ENCODE data around the gene C21orf58. TPM values are rescaled to one million over a fixed set of nuclear protein-coding genes. Genes with fewer than 3 reads are reported as not detected.

Gene C21orf58
- polyA plus RNA-seq, 3 donors = 11.8 to 21.1 (median 14.9) TPM

DNA sequence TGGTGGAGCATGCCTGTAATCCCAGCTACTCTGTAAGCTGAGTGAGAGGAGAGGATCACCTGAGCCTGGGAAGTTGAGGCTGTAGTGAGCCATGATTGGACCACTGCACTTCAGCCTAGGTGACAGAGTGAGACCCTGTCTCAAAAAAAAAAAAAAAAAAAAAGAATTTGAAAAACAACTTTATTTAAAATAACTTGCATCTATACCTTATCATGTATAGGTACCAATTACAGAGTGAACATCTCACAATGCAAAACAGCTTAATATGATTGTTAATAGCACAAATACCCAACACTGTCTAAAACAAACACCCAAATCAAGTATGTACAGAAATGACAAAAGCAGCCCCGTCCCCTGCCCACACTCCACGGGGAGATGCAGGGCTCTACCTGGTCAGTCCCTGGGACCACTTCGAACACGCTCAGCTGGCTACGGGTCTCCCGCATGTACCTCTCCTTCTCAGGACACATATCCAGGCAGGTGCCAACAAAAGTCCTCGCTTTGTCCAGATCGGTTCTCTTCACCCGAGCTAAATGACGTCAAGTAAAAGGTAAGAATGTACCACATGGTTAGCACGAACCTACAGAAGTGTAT, 48.8 kb downstream of the C21orf58 start:
- no peak for DNase-seq (ENCODE audit: extremely low read depth in 1 of 11, low read depth in 9 of 11, low spot score in 4 of 11)

DNA sequence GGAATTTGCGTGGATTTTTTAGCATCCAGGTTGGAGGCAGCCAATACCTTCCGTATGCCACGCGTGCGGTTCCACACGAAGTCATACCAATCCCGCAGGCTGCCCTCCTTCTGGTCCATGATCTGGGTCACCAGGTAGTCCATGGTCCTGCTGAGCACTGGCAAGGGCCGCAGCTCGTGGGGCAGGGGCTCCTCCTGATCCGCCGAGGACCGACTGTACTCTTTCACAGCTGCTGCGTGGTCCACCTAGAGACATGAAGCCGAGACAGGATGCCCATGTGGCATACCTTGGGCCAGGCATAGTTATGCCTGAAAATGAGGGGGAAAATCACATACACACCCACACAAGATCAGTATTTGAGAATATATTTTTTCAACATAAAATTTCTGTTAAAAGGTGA, 50.3 kb downstream of the C21orf58 start:
- no peak for DNase-seq (ENCODE audit: extremely low read depth in 1 of 11, low read depth in 9 of 11, low spot score in 4 of 11)

DNA sequence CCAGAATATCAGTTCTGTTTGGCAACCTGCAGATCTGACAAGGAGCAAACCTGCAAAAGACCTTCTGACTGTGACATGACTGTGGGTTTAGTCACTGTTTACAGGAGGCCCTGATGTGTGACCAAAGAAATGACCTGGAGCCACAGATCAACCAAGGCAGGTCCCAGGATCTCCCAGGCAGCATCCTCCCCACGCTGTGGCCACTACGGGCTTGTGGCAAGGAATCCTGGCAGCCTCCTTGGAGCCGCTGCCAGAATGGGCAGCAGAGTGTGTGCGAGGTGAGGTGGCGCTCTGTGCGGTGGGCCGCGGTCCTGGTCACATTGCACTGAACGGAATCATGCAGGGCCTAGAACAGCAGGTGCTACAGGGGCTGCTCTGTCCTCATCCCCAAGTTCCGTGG, 54.2 kb downstream of the C21orf58 start:
- no peak for DNase-seq (ENCODE audit: extremely low read depth in 1 of 11, low read depth in 9 of 11, low spot score in 4 of 11)

DNA sequence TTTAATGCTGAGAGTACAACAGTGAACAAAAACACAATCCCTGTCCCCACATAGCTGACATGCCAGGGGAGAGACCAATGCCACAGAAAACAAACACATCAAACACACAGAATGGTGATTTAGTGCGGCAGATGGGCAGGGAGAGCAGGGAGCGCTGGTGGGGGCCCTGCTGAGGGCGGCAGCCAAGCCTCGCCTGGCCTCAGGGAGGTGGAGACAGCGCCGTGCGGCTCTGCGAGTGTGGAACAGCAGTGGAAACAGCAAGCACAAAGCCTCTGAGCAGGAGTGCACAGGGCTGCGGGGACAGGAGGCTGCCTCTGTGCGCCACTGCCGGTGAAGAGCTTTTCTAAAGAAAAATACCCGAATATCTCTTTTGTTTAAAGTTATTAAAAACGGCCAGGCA, 55.3 kb downstream of the C21orf58 start:
- DNase-seq (ENCODE audit: extremely low read depth in 1 of 11, low read depth in 9 of 11, low spot score in 4 of 11) = no peak

DNA sequence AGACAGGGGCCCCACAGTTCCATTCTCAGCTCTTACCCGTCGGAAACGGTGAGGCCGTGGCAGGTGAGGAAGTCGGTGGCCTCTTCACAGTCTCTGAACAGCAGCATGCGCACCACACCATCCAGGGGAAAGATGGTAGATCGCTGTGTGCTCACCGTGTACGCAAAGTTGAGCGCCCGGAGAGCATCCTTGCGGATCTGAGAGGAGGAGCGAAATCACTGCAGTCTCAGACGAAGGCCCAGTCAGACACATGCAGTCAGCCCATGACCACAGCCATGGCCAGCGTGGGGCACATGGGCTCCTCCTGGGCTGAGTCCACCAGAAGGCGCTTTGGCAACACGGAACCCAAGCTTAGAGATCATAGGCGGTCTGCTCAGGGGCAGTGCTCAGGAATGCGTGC, 56.7 kb downstream of the C21orf58 start:
- DNase-seq (ENCODE audit: extremely low read depth in 1 of 11, low read depth in 9 of 11, low spot score in 4 of 11) = no peak

DNA sequence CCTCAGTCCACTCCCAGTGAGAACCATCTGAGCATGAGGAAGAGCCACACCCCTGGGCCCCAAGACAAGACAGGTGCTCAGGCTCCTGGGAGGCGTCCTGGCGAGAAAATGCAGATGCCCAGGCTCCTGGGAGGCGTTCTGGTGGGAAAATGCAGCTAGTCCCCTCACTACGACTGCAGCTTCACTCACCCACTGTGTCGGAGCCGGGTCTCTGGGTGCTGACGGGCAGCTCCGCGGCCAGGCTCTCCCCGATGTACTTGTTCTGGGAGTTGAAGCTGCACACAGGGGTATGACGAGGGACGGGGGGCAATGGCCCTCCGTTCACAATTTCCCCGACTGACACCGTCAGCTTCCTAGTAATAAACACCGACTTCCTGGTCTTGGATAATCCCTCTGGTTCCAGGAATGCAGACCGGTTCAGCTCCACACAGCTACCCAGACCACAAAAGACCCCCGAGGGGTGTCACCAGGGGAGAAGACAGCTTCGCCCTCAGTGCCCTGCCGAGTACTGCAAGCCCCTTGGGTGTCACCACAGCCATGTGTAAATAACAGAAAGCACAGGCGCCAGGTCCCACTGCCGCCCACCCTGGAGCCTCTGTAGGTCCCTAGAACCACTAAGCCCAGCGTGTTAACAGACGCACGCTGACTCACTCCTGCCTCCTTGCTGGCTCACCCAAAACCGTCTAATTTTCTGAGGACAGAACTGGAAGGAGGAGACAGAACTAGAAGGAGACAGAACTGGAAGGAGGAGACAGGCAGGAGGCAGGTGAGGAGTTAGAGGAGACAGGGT, 57.7 kb downstream of the C21orf58 start:
- DNase-seq (ENCODE audit: extremely low read depth in 1 of 11, low read depth in 9 of 11, low spot score in 4 of 11) = no peak

DNA sequence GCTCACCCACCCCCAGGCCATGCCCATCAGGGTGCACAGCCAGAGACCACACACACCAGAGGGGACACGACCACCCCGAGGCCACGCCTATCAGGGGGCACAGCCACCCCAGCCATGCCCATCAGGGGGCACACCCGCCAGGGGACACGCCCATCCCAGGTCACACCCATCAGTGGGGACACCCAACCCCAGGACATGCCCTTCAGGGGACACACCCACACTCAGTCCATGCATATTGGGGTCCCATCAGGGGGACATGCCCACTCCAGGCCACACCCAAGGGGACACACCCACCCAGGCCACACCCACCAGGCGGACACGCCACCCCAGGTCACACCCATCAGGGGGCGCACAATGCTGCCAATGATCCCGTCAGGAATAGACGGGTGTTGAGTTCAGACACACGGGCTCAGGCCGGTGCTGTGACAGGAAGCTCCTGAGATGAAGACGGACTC, 59.0 kb downstream of the C21orf58 start:
- DNase-seq (ENCODE audit: extremely low read depth in 1 of 11, low read depth in 9 of 11, low spot score in 4 of 11) = no peak

DNA sequence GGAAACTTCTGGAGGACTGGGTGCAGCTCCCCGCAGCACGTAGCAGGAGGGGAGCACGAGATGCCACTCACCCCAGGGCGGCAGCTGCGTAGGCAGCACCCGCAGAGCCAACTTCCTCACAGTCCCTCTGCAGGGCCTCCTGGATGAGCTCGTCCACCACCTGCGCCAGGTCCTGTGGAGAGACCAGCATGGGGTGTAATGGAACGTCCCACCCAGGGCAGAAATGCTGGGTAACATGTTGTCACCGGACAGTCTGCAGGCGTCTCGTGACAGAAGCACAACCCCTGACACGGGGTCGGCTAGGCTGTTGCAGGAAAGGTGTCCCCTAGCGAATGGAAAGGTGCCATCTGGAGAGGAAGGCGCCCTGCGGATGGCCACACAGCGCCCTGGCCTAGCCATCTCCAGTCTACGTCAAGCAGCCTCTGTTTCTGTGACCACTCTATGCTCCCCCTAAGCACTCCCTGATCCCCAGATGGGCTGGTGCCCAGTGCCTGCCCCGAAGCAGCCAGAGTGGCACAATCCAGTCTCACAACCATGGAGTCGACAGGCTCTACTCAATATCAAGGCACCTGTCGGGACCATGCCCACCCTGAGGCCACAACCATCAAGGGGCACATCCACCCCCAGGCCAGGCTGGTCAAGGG, 59.5 kb downstream of the C21orf58 start:
- no peak for DNase-seq (ENCODE audit: extremely low read depth in 1 of 11, low read depth in 9 of 11, low spot score in 4 of 11)

DNA sequence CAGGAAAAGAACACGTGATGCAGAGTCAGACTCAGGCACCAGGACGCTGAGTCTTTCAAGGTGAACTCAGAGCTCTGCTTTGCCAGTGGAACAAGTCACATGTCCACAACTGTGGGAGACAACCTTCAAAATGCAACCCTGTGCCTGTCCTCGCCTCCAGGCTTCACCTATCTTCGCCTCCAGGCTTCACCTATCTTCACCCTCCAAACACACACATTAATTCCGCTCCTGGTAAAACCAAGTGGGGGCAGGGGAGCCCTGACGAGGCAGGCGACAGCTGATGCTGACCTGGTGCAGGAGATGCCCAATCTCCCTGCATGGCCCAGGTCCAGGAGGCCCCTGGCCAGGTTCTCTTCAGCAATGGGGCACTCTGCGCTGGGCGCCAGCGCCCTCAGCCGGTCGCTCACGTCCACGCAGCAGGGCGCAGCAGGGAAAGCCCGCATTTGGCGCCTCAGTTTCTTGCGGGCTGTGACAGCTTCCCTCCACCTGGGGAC, 67.1 kb downstream of the C21orf58 start:
- DNase-seq (ENCODE audit: extremely low read depth in 1 of 11, low read depth in 9 of 11, low spot score in 4 of 11) = no peak

DNA sequence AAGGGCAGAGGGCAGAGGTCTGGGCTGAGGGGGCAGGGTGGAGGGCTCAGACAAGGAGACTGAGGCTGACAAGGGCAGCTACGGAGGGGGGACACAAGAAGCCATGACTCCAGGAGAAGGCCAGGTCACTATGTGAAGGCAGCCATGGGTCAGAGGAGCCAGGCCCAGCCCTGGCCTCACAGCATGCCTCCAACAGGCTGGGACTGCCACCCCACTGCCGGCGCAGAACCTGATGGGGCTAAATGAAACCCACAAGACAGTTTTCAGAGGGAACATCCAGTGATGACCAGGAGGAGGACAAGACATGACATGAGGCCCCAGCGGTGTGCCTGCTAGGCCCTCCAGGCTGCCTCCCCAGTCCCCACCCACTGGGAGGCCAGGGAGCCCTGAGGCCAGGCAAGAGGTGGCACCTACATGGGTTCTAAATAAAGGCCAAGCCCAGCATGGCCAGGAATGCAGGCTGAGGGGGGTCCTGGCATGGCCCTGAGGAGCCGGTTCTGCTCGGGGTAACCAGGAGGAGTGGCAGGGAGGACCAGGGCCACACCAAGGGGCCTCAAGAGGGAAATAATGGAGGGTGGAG, 67.8 kb downstream of the C21orf58 start:
- no peak for DNase-seq (ENCODE audit: extremely low read depth in 1 of 11, low read depth in 9 of 11, low spot score in 4 of 11)

DNA sequence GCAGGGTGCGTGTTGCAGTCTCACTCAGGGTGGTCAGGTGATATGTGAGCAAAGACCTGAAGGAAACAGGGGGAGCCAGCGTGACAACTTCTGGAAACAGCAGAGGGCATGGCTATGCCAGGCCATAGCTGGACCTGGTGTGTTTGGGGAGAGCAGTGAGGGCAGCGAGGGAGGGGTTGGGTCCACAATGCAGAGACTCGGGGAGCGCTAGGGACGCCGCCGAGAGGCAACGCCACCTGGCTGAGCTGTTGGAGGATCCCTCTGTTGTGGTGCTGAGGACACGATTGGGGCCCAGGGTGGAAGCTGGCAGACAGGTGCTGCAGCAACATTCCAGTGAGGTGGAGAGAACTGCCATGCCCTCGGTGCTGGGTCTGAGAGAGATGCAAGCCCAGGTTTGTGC, 68.5 kb downstream of the C21orf58 start:
- DNase-seq (ENCODE audit: extremely low read depth in 1 of 11, low read depth in 9 of 11, low spot score in 4 of 11) = no peak

DNA sequence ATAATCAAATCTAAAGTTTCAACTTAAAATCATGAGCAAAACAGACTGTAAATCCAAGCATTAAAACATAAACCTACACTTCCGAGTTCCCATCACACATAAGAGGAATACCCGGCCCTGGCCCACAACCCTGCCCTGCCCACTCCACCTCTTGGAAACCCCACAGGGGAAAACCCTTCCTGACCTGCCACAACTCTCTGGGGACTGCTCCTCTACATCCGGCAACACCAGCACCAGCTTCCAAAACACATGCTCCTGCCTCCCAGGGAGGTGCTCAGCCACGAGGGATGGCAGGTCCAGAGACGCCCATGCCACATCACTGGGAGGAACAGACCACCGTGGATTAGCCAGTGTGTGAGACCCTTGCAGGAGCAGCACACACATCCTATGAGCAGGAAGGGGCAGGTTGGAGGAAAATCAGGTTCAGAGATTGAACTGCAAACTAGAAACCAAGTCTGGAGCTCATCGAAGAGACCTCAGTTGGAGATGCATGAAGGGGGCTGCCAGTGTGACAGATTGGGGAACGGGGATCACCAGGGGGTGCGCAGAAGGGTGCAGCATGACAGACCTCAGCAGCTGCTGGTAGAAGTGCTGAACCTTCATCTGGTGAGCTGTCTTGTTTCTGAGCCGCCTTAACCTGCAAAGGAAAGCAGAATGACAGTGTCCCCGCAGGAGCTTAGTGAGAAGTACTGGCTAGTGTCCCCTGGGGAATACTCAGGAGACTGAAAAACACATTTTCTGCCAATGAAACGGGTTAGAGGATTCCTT, 69.3 kb downstream of the C21orf58 start:
- no peak for DNase-seq (ENCODE audit: extremely low read depth in 1 of 11, low read depth in 9 of 11, low spot score in 4 of 11)

DNA sequence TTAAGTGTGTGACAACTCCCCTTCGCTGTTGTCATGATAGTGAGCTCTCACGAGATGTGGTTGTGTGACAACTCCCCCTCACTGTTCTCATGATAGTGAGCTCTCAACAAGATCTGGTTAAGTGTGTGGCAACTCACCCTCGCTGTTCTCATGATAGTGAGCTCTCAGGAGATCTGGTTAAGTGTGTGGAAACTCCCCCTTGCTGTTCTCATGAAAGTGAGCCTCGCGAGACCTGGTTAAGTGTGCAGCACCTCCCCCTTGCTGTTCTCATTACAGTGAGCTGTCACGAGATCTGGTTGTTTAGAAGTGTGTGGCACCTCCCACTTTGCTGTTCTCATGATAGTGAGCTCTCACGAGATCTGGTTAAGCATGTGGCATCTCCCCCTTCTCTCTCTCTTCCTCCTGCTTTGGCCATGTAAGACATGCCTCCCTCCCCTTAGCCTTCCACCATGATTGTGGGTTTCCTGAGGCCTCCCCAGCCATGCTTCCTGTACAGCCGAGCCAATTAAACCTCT, 70.0 kb downstream of the C21orf58 start:
- no peak for DNase-seq (ENCODE audit: extremely low read depth in 1 of 11, low read depth in 9 of 11, low spot score in 4 of 11)

DNA sequence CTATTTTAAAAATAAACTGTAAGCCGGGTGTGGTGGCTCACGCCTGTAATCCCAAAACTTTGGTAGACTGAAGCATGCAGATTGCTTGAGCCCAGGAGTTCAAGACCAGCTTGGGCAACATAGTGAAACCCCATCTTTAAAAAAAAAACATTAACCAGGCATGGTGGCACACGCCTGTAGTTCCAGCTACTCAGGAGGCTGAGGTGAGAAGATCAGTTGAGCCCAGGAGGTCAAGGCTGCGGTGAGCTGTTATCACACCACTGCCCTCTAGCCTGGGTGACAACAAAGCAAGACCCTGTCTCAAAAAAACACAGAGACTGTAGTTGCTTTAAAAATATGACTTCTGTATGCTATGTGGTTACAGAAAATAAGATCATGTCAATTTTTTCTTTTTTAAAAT, 70.8 kb downstream of the C21orf58 start:
- no peak for DNase-seq (ENCODE audit: extremely low read depth in 1 of 11, low read depth in 9 of 11, low spot score in 4 of 11)

Other genes starting within 250 kb of the C21orf58 start
- gene COL6A2, start 225.8 kb downstream of the C21orf58 start, polyA plus RNA-seq (ENCODE audit: insufficient read length in 3 of 3) = 100 to 1,000 TPM; 157 to 284 (median 250) TPM
- 10 to 100 TPM; 25.4 to 49.8 (median 39.2) TPM for gene FTCD, start 168.3 kb downstream of the C21orf58 start, polyA plus RNA-seq (ENCODE audit: insufficient read length in 3 of 3)
- 10 to 100 TPM; 11.4 to 17.1 (median 15.6) TPM for gene SPATC1L, start 139.4 kb downstream of the C21orf58 start, polyA plus RNA-seq (ENCODE audit: insufficient read length in 3 of 3)
- gene LSS, start 95.1 kb downstream of the C21orf58 start, polyA plus RNA-seq (ENCODE audit: insufficient read length in 3 of 3) = 10 to 100 TPM; 30.3 to 41.8 (median 34.3) TPM
- 10 to 100 TPM; 85.2 to 99.7 (median 88.7) TPM for gene MCM3AP, start 38.3 kb downstream of the C21orf58 start, polyA plus RNA-seq (ENCODE audit: insufficient read length in 3 of 3)
- 10 to 100 TPM; 19.3 to 25.4 (median 24.0) TPM for gene YBEY, start 37.5 kb downstream of the C21orf58 start, polyA plus RNA-seq (ENCODE audit: insufficient read length in 3 of 3)
- 10 to 100 TPM; 35.1 to 40.1 (median 35.7) TPM for gene PCNT, start 286 bp upstream of the C21orf58 start, polyA plus RNA-seq (ENCODE audit: insufficient read length in 3 of 3)
- gene DIP2A, start 135.0 kb upstream of the C21orf58 start, polyA plus RNA-seq (ENCODE audit: insufficient read length in 3 of 3) = 10 to 100 TPM; 29.4 to 52.3 (median 33.3) TPM

Measured in renal cortex interstitium (tissue), 11 donors.